Right lobe of liver (tissue), 6 donors: ENCODE results near the gene NFATC1. TPM values are rescaled to one million over a fixed set of nuclear protein-coding genes. Genes with fewer than 3 reads are reported as not detected.

Experiments
- ATAC-seq, 4 donors: fragments of 200-7000 bp; cut with Tn5 transposase; one replicate each; pipeline ENCODE4 v1.9.1; 2020; ENCODE audit warnings: mild to moderate bottlenecking in 4 of 4, moderate library complexity in 4 of 4
- DNase-seq, 3 donors: peaks; one replicate each; pipeline ENCODE4 v3.0.0-alpha.2; 2020
- H3K27ac ChIP-seq, 3 donors: fragments of 200-600 bp; one replicate each; pipeline ENCODE4 v1.8.0; 2022
- H3K27me3 ChIP-seq, 2 donors: fragments of 200-600 bp; one replicate each; pipeline ENCODE4 v1.8.0; 2022
- H3K36me3 ChIP-seq, 4 donors: fragments of 200-600 bp; sonication (generic) in 1 of 4; one replicate each; pipeline versions ENCODE4 v1.5.1 to v1.8.0; 2017 to 2022; ENCODE audit warnings: control low read depth in 1 of 4
- H3K4me1 ChIP-seq, 4 donors: fragments of 200-600 bp; sonication (generic) in 1 of 4; one replicate each; pipeline versions ENCODE4 v1.5.1 to v1.8.0; 2017 to 2022; ENCODE audit warnings: control low read depth in 1 of 4
- H3K4me3 ChIP-seq, 3 donors: fragments of 200-600 bp; one replicate each; pipeline ENCODE4 v1.8.0; 2022
- H3K9me3 ChIP-seq, 4 donors: fragments of 200-600 bp; sonication (generic) in 1 of 4; one replicate each; pipeline versions ENCODE4 v1.5.1 to v1.8.0; 2017 to 2022; ENCODE audit warnings: control low read depth in 1 of 4
- POLR2A ChIP-seq: fragments of 450-650 bp; IDR thresholded peaks from one replicate; pipeline ENCODE4 v1.6.1; 2017; ENCODE audit warnings: antibody characterized with exemption, mild to moderate bottlenecking
- WGBS: methylation state at CpG from one replicate; pipeline ENCODE4 v1.1.6; 2018; ENCODE audit warnings: low coverage, low lambda C conversion rate; ENCODE audit not compliant: insufficient coverage; ENCODE audit errors: missing lambda C conversion rate; 5-methylcytosine and 5-hydroxymethylcytosine counted together
- intact Hi-C, 2 donors: fragments of 100-400 bp; cut with DNase I; formaldehyde crosslinking; loops; one replicate each; pipeline versions ENCODE4 v1.11.2 to v1.14.1; 2022
- total RNA-seq, 6 experiments: library from RNA; depleted of rRNA in 2 of 6; stranded (reverse); fragments of >200 nt in 2 of 6; fragmentation: NEBNext Ultra II Directional in 3 of 6; extraction: Animal tissue kit (Norgen Biotek cat#: 25700) in 3 of 6; gene quantifications; one replicate each; pipeline versions ENCODE4 v1.1.0 to v1.2.4, GENCODE V29; 2016 to 2023
- TF ChIP-seq, protein P1 (sequence below), 4 donors: fragments of 200-600 bp in 3 of 4; fragments of 450-650 bp in 1 of 4; IDR thresholded peaks; one replicate each; pipeline versions ENCODE4 v1.5.1 to v1.8.0; 2016 to 2022; ENCODE audit warnings: antibody characterized with exemption in 4 of 4, mild to moderate bottlenecking in 2 of 4
- donor health status: DM: no; HTN: yes; CAD: no.
- donor health status: DM: no; HTN: no; CAD: no.
- donor health status: DM: no; HTN: no; CAD: no.
- donor health status: DM: no; HTN: yes; CAD: no.
- donor health status: DM: no; HTN: yes; CAD: no.

Gene NFATC1
- total RNA-seq, 6 experiments from 2014 or later = 1.00 to 4.3 (median 2.9) TPM

- Histone ChIP-seq H3K27ac (peak overlapping the region in 1 of 3 donors; percentile 54), H3K4me1 (no peaks in the 10 kb centered on the region), H3K4me3 (no peak overlapping the region), H3K36me3 (no peaks in the 10 kb centered on the region), H3K27me3 (no peaks in the 10 kb centered on the region), H3K9me3 (no peaks in the 10 kb centered on the region)
- DNase-seq (peak in 2 of 3 donors; percentile 30 to 60), ATAC-seq (no peak)
- WGBS = 80% methylated on average over 2 of the region's 30 CpGs
- intact Hi-C loops = no loop called here
- TF ChIP-seq, protein P1, sequence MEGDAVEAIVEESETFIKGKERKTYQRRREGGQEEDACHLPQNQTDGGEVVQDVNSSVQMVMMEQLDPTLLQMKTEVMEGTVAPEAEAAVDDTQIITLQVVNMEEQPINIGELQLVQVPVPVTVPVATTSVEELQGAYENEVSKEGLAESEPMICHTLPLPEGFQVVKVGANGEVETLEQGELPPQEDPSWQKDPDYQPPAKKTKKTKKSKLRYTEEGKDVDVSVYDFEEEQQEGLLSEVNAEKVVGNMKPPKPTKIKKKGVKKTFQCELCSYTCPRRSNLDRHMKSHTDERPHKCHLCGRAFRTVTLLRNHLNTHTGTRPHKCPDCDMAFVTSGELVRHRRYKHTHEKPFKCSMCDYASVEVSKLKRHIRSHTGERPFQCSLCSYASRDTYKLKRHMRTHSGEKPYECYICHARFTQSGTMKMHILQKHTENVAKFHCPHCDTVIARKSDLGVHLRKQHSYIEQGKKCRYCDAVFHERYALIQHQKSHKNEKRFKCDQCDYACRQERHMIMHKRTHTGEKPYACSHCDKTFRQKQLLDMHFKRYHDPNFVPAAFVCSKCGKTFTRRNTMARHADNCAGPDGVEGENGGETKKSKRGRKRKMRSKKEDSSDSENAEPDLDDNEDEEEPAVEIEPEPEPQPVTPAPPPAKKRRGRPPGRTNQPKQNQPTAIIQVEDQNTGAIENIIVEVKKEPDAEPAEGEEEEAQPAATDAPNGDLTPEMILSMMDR (IDR thresholded peaks at IDR 0.05) = no peak
- no peak for TF ChIP-seq POLR2A
Measured at GRCh38 chr18:79406708-79407107, 11.0 kb downstream of the NFATC1 start.

DNA sequence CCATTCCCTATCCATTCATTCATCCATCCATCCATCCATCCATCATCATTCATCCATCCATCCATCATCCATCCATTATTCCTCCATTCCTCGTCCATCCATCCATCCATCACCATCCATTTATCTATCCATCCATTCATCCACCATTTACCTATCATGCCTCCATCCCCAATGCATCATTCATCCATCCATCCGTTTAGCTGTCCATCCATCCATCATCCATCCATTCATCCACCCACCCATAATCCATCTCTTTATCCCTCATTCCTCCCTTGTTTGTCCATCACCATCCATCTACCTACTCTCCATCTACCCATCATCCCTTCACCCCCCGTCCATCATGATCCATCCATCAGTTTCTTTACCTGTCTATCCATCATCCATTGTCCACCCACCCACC is 13.6 kb downstream of the NFATC1 start:
- no peaks in the 10 kb centered on the region for H3K27me3 ChIP-seq
- H3K4me1 ChIP-seq = no peaks in the 10 kb centered on the region
- intact Hi-C loops = no loop called here
- H3K36me3 ChIP-seq = no peaks in the 10 kb centered on the region
- 54% methylated on average over 3 of the region's 3 CpGs for WGBS
- DNase-seq = no peak
- no peak for TF ChIP-seq POLR2A
- TF ChIP-seq, protein P1 (IDR thresholded peaks at IDR 0.05) = no peak
- no peak overlapping the region for H3K4me3 ChIP-seq
- no peaks in the 10 kb centered on the region for H3K9me3 ChIP-seq
- no peak for ATAC-seq
- no peak overlapping the region for H3K27ac ChIP-seq

DNA sequence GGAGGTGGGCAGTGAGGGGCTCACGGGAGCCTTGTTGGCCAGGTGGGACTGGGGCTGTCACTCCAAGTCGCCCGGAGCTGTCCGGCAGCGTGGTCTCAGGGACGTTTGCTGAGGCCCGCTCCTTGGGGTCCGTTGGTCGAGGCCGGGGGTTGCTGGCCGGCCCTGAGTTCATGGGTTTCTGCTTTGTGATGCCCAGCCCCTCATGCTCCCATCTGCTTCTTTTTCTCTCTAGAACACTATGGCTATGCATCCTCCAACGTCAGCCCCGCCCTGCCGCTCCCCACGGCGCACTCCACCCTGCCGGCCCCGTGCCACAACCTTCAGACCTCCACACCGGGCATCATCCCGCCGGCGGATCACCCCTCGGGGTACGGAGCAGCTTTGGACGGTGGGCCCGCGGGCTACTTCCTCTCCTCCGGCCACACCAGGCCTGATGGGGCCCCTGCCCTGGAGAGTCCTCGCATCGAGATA is 14.5 kb downstream of the NFATC1 start:
- Histone ChIP-seq H3K27me3 (no peaks in the 10 kb centered on the region), H3K4me1 (no peaks in the 10 kb centered on the region), H3K36me3 (no peaks in the 10 kb centered on the region), H3K9me3 (no peaks in the 10 kb centered on the region), H3K4me3 (no peak overlapping the region), H3K27ac (no peak overlapping the region)
- WGBS = 100% methylated on average over 2 of the region's 30 CpGs
- intact Hi-C loops = no loop called here
- TF ChIP-seq, protein P1 (IDR thresholded peaks at IDR 0.05) = no peak
- no peak for TF ChIP-seq POLR2A
- no peak for ATAC-seq
- peak in 1 of 3 donors; percentile 49 for DNase-seq

DNA sequence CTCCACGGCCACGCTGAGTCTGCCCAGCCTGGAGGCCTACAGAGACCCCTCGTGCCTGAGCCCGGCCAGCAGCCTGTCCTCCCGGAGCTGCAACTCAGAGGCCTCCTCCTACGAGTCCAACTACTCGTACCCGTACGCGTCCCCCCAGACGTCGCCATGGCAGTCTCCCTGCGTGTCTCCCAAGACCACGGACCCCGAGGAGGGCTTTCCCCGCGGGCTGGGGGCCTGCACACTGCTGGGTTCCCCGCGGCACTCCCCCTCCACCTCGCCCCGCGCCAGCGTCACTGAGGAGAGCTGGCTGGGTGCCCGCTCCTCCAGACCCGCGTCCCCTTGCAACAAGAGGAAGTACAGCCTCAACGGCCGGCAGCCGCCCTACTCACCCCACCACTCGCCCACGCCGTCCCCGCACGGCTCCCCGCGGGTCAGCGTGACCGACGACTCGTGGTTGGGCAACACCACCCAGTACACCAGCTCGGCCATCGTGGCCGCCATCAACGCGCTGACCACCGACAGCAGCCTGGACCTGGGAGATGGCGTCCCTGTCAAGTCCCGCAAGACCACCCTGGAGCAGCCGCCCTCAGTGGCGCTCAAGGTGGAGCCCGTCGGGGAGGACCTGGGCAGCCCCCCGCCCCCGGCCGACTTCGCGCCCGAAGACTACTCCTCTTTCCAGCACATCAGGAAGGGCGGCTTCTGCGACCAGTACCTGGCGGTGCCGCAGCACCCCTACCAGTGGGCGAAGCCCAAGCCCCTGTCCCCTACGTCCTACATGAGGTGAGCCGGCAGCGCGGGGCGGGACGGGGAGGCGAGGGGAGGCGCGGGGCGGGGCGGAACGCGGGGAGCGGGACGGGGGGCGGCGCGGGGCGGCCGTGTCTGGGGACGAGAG is 15.2 kb downstream of the NFATC1 start:
- Histone ChIP-seq H3K4me3 (no peak overlapping the region), H3K27ac (no peak overlapping the region), H3K4me1 (no peaks in the 10 kb centered on the region), H3K36me3 (no peaks in the 10 kb centered on the region), H3K9me3 (no peaks in the 10 kb centered on the region), H3K27me3 (no peaks in the 10 kb centered on the region)
- ATAC-seq = no peak
- WGBS = 97% methylated on average over 25 of the region's 84 CpGs
- intact Hi-C loops = no loop called here
- no peak for TF ChIP-seq POLR2A
- TF ChIP-seq, protein P1 (IDR thresholded peaks at IDR 0.05) = no peak
- peak in 2 of 3 donors; percentile 23 to 55 for DNase-seq
